Endothelial cell of umbilical vein (primary cell): ENCODE measurements around the gene PRKCB.

Experiments
- CTCF ChIP-seq, 2 donors: IDR thresholded peaks; 1 replicate in 1 of 2; 2 replicates in 1 of 2; pipeline ENCODE4 v1.5.1; 2011; ENCODE audit warnings: low read length in 2 of 2, mild to moderate bottlenecking in 2 of 2, moderate library complexity in 2 of 2, control low read depth in 1 of 2, inconsistent platforms in 1 of 2, low read depth in 1 of 2; ENCODE audit not compliant: insufficient read depth in 1 of 2; ENCODE audit errors: extremely low read depth in 1 of 2
- EZH2 ChIP-seq: IDR thresholded peaks from 2 replicates; pipeline ENCODE4 v1.6.1; 2012; ENCODE audit warnings: borderline replicate concordance, low read depth, mild to moderate bottlenecking, moderate library complexity, low read length, inconsistent platforms; ENCODE audit not compliant: severe bottlenecking
- FOS ChIP-seq: IDR thresholded peaks from 2 replicates; pipeline ENCODE4 v1.6.1; 2011; ENCODE audit warnings: mild to moderate bottlenecking, low read length, moderate library complexity, borderline replicate concordance; ENCODE audit not compliant: insufficient read depth
- MAX ChIP-seq: IDR thresholded peaks from 2 replicates; pipeline ENCODE4 v1.6.1; 2011; ENCODE audit not compliant: insufficient read depth, insufficient read length
- POLR2A ChIP-seq: IDR thresholded peaks from 2 replicates; pipeline ENCODE4 v1.6.1; 2012; ENCODE audit warnings: low read depth, mild to moderate bottlenecking, control low read depth, low read length
- POLR2AphosphoS5 ChIP-seq: IDR thresholded peaks from 2 replicates; pipeline ENCODE4 v1.6.1; 2012; ENCODE audit warnings: low read depth, mild to moderate bottlenecking, control low read depth, low read length, moderate library complexity; ENCODE audit not compliant: insufficient read depth

GRCh38 chr16:24045641-24046040 lies 209.9 kb downstream of the PRKCB start:
- TF ChIP-seq CTCF (IDR thresholded peaks at IDR 0.05; ENCODE audit: extremely low read depth in 1 of 2, insufficient read depth in 1 of 2, low read depth in 1 of 2, low read length in 2 of 2) = peak; percentile 9 to 32
- TF ChIP-seq POLR2AphosphoS5 = no peak
- no peak for TF ChIP-seq FOS
- no peak for TF ChIP-seq POLR2A
- no peak for TF ChIP-seq EZH2
- no peak for TF ChIP-seq MAX
